Heart right ventricle (tissue), 16 donors: ENCODE measurements around the gene SLX9. TPM values are rescaled to one million over a fixed set of nuclear protein-coding genes. Genes with fewer than 3 reads are reported as not detected.
A peak's percentile ranks its signal among the peaks of the same experiment; 100 is the strongest.

ENCODE experiments used
- ATAC-seq, 8 donors: fragments of 200-7000 bp; cut with Tn5 transposase; one replicate each; pipeline ENCODE4 v1.9.1; 2020; ENCODE audit warnings: mild to moderate bottlenecking in 8 of 8, moderate library complexity in 8 of 8, moderate number of reproducible peaks in 1 of 8
- DNase-seq, 2 donors: peaks; one replicate each; pipeline ENCODE4 v3.0.0-alpha.2; 2020
- H3K27ac ChIP-seq, 10 donors: fragments of 200-600 bp; sonication (generic) in 2 of 10; one replicate each; pipeline versions ENCODE4 v1.5.0 to v1.8.0; 2020 to 2022; ENCODE audit warnings: mild to moderate bottlenecking in 3 of 10
- H3K27me3 ChIP-seq, 7 donors: fragments of 200-600 bp; one replicate each; pipeline ENCODE4 v1.8.0; 2021 to 2022; ENCODE audit warnings: mild to moderate bottlenecking in 2 of 7
- H3K36me3 ChIP-seq, 9 donors: fragments of 200-600 bp; sonication (generic) in 1 of 9; one replicate each; pipeline versions ENCODE4 v1.5.0 to v1.8.0; 2020 to 2022; ENCODE audit warnings: mild to moderate bottlenecking in 2 of 9
- H3K4me1 ChIP-seq, 9 donors: fragments of 200-600 bp; sonication (generic) in 1 of 9; one replicate each; pipeline versions ENCODE4 v1.5.0 to v1.8.0; 2020 to 2022; ENCODE audit warnings: mild to moderate bottlenecking in 4 of 9
- H3K4me3 ChIP-seq, 10 donors: fragments of 200-600 bp; sonication (generic) in 2 of 10; one replicate each; pipeline versions ENCODE4 v1.5.0 to v1.8.0; 2020 to 2022; ENCODE audit warnings: mild to moderate bottlenecking in 7 of 10, moderate library complexity in 2 of 10
- H3K9me3 ChIP-seq, 11 donors: fragments of 200-600 bp in 10 of 11; sonication (generic) in 2 of 11; one replicate each; pipeline versions ENCODE4 v1.5.0 to v1.8.0; 2013 to 2022; ENCODE audit warnings: mild to moderate bottlenecking in 2 of 11, control low read depth in 1 of 11, moderate library complexity in 1 of 11
- CTCF ChIP-seq, 9 donors: fragments of 200-600 bp; sonication (generic) in 2 of 9; IDR thresholded peaks; one replicate each; pipeline versions ENCODE4 v1.5.0 to v1.8.0; 2021 to 2022; ENCODE audit warnings: antibody characterized with exemption in 9 of 9, mild to moderate bottlenecking in 5 of 9, moderate library complexity in 1 of 9
- WGBS, 2 donors: extraction: QIAGEN DNeasy Blood & Tissue Kit; methylation state at CpG; one replicate each; pipeline ENCODE4 v1.1.7; 2013; ENCODE audit warnings: inconsistent platforms in 1 of 2; 5-methylcytosine and 5-hydroxymethylcytosine counted together
- intact Hi-C, 10 donors: fragments of 100-400 bp; cut with DNase I; formaldehyde crosslinking; loops; one replicate each; pipeline versions ENCODE4 v1.11.1 to v1.14.2; 2022
- polyA plus RNA-seq, 2 donors: library from polyadenylated mRNA; stranded (reverse); fragments of 200-250 nt; gene quantifications; one replicate each; pipeline ENCODE4 v1.2.3, GENCODE V29; 2013
- total RNA-seq, 10 donors: library from RNA; stranded (reverse); fragmentation: NEBNext Ultra II Directional in 3 of 10; extraction: Animal tissue kit (Norgen Biotek cat#: 25700) in 3 of 10; gene quantifications; one replicate each; pipeline versions ENCODE4 v1.2.1 to v1.2.4, GENCODE V29; 2021 to 2023
- donor health status: Arrhythmogenic right ventricular cardiomyopathy.
- donor health status: ischemic (EF 13 %, LVEDD 7.1; RV severe dilation, severe dysfunction).
- donor health status: healthy with polysubstance abuse.
- donor health status: DM: no; HTN: yes; CAD: no.
- donor health status: DM: no; HTN: no; CAD: no.
- donor health status: ischemic (EF 25% LVEDD 6.9; RV normal size, moderate dysfunction).
- donor health status: ischemic (EF 25% LVEDD 5.7; RV mildly dilated, moderate dysfunction).
- donor health status: healthy.
- donor health status: DM: yes; HTN: yes; CAD: no.
- donor health status: Ischemic cardiomyopathy.
- donor health status: ischemic (EF 35%, LVEDD 5.7; RV mildly dilated, moderate dysfunction).
- donor health status: nonischemic (EF 11% LVEDD 7.7; RV severe dilation, severe dysfunction).
- donor health status: DM: yes; HTN: yes; CAD: no.
- donor health status: PGD.
- donor health status: ischemic (EF 29% LVEDD 5.4; RV normal size, mild dysfunction).
- donor health status: nonischemic (EF 23%, LVEDD 6.1; RV moderate dilation, normal function).

The SLX9 gene
- total and polyA plus RNA-seq, 12 donors, result 42.4 to 83.6 (median 57.3) TPM

GRCh38 chr21:44949161-44949778 is 9.4 kb downstream of the SLX9 start:
- H3K9me3 ChIP-seq, result no peaks in the 10 kb centered on the region
- intact Hi-C loops, result loop anchor here in 9 of 10 donors (2.0 to 10.0 kb wide), 8 partner anchors 128 to 876 kb away; no protein-coding TSS in a partner anchor
- peak in 1 of 8 donors; percentile 1 for ATAC-seq
- no peak overlapping the region for H3K4me3 ChIP-seq
- H3K27me3 ChIP-seq, result no peaks in the 10 kb centered on the region
- no peak for TF ChIP-seq CTCF (IDR thresholded peaks at IDR 0.05)
- WGBS, 2 donors, result 72 to 75% methylated on average over 30 of the region's 30 CpGs
- peaks cover 13 to 85% (median 53%) of the 10 kb centered on the region in 9 donors for H3K4me1 ChIP-seq
- H3K27ac ChIP-seq, result peak overlapping the region; percentile 42 to 86 (median 79)
- peaks cover 0 to 40% (median 4%) of the 10 kb centered on the region in 9 donors for H3K36me3 ChIP-seq
- no peak for DNase-seq

DNA sequence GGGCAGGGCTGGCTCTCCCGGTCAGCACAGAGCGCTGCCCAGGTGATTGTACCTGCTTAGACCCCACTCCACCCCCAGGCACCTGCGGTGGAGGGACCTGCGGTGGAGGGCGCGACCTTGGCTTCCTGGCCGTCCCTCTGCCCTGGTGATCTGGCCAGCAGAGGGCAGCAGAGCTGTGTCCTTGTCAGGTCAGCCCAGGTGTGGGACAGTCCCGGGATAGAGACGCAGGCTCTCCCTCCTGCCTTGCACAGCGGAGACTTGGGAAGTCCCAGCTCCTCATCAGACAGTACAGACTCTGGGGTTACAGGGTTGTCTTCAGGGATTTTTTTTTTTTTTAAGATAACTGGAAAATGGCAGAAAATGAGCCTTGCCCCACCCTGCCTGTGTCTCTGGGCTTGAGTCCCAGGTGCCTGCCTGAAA is 10.0 kb downstream of the SLX9 start:
- Histone ChIP-seq H3K4me1 (peaks cover 13 to 90% (median 53%) of the 10 kb centered on the region in 9 donors), H3K36me3 (peaks cover 0 to 37% (median 0%) of the 10 kb centered on the region in 9 donors), H3K27me3 (no peaks in the 10 kb centered on the region), H3K4me3 (no peak overlapping the region), H3K27ac (peak overlapping the region; percentile 42 to 86 (median 79)), H3K9me3 (no peaks in the 10 kb centered on the region)
- WGBS, 2 donors, result 10 to 11% methylated on average over 10 of the region's 10 CpGs
- peak; percentile 88 to 98 (median 96) for TF ChIP-seq CTCF (IDR thresholded peaks at IDR 0.05)
- DNase-seq (peak; percentile 91 to 93), ATAC-seq (peak; percentile 63 to 76 (median 67))
- intact Hi-C loops, result loop anchor here (2.0 to 10.0 kb wide), 12 partner anchors 85 to 875 kb away; partner anchors contain the start of genes POFUT2 (in 2 of the 10) and ADARB1 (in 1 of the 10)

- H3K4me3 ChIP-seq, result no peak overlapping the region
- peak in 5 of 8 donors; percentile 3 to 16 (median 4) for ATAC-seq
- H3K4me1 ChIP-seq, result peaks cover 16 to 94% (median 58%) of the 10 kb centered on the region in 9 donors
- DNase-seq, result no peak
- WGBS, 2 donors, result 74 to 78% methylated on average over 18 of the region's 18 CpGs
- no peaks in the 10 kb centered on the region for H3K9me3 ChIP-seq
- intact Hi-C loops, result loop anchor here in 5 of 10 donors (2.0 to 10.0 kb wide), 5 partner anchors 84 to 334 kb away; partner anchors contain the start of genes POFUT2 (in 2 of the 5) and ADARB1 (in 1 of the 5)
- no peak for TF ChIP-seq CTCF (IDR thresholded peaks at IDR 0.05)
- H3K27ac ChIP-seq, result peak overlapping the region in 8 of 10 donors; percentile 42 to 86 (median 82)
- no peaks in the 10 kb centered on the region for H3K27me3 ChIP-seq
- peaks cover 0 to 32% (median 0%) of the 10 kb centered on the region in 9 donors for H3K36me3 ChIP-seq
Measured at GRCh38 chr21:44950351-44950750, 10.5 kb downstream of the SLX9 start.

DNA sequence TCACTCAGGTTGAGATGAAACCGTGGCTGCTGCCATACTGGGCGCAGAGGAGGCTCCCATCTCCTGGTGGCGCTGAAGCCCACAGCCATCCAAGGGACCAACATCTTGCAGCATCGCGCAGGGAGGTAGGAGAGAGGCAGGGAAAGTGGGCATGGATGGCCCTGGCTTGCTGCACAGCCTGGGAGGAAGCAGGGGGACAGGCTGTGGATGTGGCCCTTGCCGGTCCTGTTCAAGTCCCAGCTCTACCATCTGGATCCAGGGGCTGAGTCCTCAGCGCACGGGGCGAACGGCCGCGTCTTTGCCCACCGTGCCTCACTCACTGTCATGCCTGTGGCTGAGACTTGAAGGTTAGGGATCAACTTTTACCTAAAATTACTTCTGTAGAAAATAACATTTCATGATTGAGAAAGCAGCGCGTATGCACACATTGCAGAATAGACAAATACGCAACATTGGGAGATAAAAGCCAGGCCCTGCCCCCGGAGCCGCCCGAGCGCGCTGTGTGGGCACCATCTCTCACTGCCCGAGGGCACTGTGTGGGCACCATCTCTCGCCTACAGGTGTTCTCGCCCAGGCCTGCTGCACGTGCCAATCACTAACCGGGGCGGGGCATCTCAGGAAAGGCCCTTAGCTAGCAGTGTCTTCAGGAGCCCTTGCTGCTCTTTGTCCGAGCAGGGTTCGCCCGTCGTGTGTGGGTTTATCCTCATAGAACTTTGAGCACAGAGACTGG is 11.5 kb downstream of the SLX9 start:
- no peaks in the 10 kb centered on the region for H3K9me3 ChIP-seq
- H3K36me3 ChIP-seq, result peaks cover 0 to 32% (median 0%) of the 10 kb centered on the region in 9 donors
- DNase-seq, result no peak
- 96% methylated on average over 31 of the region's 31 CpGs for WGBS, 2 donors
- no peak overlapping the region for H3K4me3 ChIP-seq
- TF ChIP-seq CTCF (IDR thresholded peaks at IDR 0.05), result no peak
- no peak for ATAC-seq
- H3K27ac ChIP-seq, result peak overlapping the region in 5 of 10 donors; percentile 82 to 98 (median 91)
- intact Hi-C loops, result loop anchor here in 5 of 10 donors (2.0 to 10.0 kb wide), 5 partner anchors 83 to 333 kb away; partner anchors contain the start of genes POFUT2 (in 2 of the 5) and ADARB1 (in 1 of the 5)
- peaks cover 18 to 92% (median 62%) of the 10 kb centered on the region in 9 donors for H3K4me1 ChIP-seq
- no peaks in the 10 kb centered on the region for H3K27me3 ChIP-seq
